ENCODE results near the gene EDEM2. TPM values are rescaled to one million over a fixed set of nuclear protein-coding genes. Genes with fewer than 3 reads are reported as not detected.
"Not testable (repeated sequence)": the region's sequence is repeated elsewhere in the genome, so short reads cannot be mapped to it uniquely, and the experiment has no call there.

Gene EDEM2
- total RNA-seq, 4 donors from 2014 or later: 11.8 to 18.0 (median 13.2) TPM

DNA sequence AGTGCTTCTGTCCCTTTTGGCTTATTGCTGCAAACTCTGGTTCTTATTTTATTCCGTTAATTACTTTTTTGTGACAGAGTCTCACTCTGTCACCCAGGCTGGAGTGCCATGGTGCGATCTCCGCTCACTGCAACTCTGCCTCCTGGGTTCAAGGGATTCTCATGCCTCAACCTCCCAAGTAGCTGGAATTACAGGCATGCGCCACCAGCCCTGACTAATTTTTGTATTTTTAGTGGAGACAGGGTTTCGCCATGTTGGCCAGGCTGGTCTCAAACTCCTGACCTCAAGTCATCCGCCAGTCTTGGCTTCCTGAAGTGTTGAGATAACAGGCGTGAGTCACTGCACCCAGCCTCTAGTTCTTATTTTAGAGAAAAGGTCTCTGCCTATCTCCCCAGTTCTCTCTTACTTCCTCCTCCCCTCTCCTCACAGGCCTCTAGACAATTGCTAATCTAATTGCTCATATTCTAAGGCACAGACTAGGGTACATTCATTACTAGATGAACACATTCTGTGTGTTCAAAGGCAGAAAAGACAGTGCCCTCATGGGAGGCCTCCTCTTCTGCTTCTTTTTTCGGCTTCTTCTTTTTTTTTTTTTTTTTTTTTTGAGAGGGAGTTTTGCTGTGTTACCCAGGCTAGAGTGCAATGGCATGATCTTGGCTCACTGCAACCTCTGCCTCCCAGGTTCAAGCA lies 27.0 kb downstream of the EDEM2 start:
- Histone ChIP-seq H3K9me3 (no peaks in the 10 kb centered on the region), H3K27ac (no peak overlapping the region), H3K27me3 (no peaks in the 10 kb centered on the region), H3K4me1 (no peaks in the 10 kb centered on the region), H3K36me3 (peaks cover 93% of the 10 kb centered on the region), H3K4me3 (no peak overlapping the region)
- DNase-seq (ENCODE audit: low spot score in 2 of 2): no peak
- TF ChIP-seq EP300 (IDR thresholded peaks at IDR 0.05) (no peak), POLR2AphosphoS5 (IDR thresholded peaks at IDR 0.05) (no peak), POLR2A (IDR thresholded peaks at IDR 0.05) (no peak)
- TF ChIP-seq, protein P1, sequence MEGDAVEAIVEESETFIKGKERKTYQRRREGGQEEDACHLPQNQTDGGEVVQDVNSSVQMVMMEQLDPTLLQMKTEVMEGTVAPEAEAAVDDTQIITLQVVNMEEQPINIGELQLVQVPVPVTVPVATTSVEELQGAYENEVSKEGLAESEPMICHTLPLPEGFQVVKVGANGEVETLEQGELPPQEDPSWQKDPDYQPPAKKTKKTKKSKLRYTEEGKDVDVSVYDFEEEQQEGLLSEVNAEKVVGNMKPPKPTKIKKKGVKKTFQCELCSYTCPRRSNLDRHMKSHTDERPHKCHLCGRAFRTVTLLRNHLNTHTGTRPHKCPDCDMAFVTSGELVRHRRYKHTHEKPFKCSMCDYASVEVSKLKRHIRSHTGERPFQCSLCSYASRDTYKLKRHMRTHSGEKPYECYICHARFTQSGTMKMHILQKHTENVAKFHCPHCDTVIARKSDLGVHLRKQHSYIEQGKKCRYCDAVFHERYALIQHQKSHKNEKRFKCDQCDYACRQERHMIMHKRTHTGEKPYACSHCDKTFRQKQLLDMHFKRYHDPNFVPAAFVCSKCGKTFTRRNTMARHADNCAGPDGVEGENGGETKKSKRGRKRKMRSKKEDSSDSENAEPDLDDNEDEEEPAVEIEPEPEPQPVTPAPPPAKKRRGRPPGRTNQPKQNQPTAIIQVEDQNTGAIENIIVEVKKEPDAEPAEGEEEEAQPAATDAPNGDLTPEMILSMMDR (IDR thresholded peaks at IDR 0.05): no peak
- 85% methylated on average over 8 of the region's 8 CpGs for WGBS

DNA sequence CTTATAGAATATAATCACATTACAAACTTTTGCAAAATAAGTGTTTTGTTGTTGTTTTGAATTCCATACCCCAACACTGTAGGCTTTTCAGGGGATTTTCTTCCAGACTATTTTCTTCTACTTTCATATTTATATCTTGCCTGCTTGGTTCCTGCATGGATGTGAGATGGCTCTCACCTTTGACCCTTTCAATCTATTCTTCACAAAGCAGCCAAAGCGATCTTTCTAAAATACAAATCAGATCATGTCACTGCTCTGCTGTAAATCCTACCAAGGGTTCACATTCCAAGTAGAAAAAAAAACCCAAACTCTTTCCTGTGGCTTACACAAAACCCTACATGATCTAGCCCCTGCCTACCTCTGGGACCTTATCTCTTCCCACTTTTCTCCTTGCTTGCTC lies 29.5 kb downstream of the EDEM2 start:
- WGBS: 85% methylated on average over 1 of the region's 1 CpG
- no peaks in the 10 kb centered on the region for H3K9me3 ChIP-seq
- H3K27me3 ChIP-seq: no peaks in the 10 kb centered on the region
- no peak for DNase-seq (ENCODE audit: low spot score in 2 of 2)
- H3K4me3 ChIP-seq: no peak overlapping the region
- peaks cover 90% of the 10 kb centered on the region for H3K36me3 ChIP-seq
- TF ChIP-seq EP300 (IDR thresholded peaks at IDR 0.05) (no peak), POLR2A (IDR thresholded peaks at IDR 0.05) (no peak), POLR2AphosphoS5 (IDR thresholded peaks at IDR 0.05) (no peak)
- TF ChIP-seq, protein P1 (IDR thresholded peaks at IDR 0.05): no peak
- H3K27ac ChIP-seq: peak overlapping the region; percentile 34
- H3K4me1 ChIP-seq: no peaks in the 10 kb centered on the region

DNA sequence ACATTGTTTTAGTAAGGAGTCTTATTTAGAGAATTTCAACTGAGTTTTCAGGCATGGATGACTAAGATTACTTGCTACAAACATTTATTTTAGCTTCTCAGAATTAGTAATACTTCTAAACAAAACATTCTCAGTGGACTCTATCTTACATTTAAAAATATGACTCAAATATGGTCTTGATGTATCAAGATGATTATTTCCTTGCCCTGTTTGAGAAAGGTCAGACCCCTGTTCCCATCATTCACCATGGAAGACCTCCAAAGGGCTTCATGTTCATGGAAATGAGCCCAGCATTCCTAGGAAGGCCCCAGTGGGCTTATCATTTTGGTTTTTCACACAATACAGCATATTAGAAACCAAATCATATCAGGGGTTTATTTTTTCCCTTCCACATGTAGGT lies 29.9 kb downstream of the EDEM2 start:
- H3K36me3 ChIP-seq: peaks cover 86% of the 10 kb centered on the region
- TF ChIP-seq, protein P1 (IDR thresholded peaks at IDR 0.05): no peak
- TF ChIP-seq POLR2A (IDR thresholded peaks at IDR 0.05) (no peak), POLR2AphosphoS5 (IDR thresholded peaks at IDR 0.05) (no peak), EP300 (IDR thresholded peaks at IDR 0.05) (no peak)
- H3K9me3 ChIP-seq: no peaks in the 10 kb centered on the region
- no peak overlapping the region for H3K27ac ChIP-seq
- no peaks in the 10 kb centered on the region for H3K4me1 ChIP-seq
- no peak for DNase-seq (ENCODE audit: low spot score in 2 of 2)
- H3K27me3 ChIP-seq: no peaks in the 10 kb centered on the region
- H3K4me3 ChIP-seq: no peak overlapping the region

DNA sequence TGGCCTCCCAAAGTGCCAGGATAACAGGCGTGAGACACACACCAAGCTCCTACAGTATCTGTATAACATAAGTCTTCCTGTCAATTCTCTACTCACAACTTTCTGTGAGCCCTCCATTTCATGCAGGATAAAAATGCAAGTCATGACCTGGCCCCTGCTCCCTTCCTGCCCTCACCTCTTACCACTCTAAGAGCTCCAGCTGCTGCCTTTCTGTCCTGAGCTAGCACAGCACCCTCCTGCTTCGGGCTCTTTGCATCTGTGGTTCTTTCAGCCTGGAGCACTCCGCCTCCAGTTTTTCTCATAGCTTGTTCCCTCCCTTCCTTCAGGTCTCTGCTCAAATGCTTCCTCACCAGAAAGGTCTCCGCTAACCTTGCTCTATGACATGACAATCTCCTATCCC lies 30.9 kb downstream of the EDEM2 start:
- TF ChIP-seq POLR2AphosphoS5 (IDR thresholded peaks at IDR 0.05) (no peak), POLR2A (IDR thresholded peaks at IDR 0.05) (no peak), EP300 (IDR thresholded peaks at IDR 0.05) (no peak)
- TF ChIP-seq, protein P1 (IDR thresholded peaks at IDR 0.05): no peak
- H3K9me3 ChIP-seq: no peaks in the 10 kb centered on the region
- no peaks in the 10 kb centered on the region for H3K27me3 ChIP-seq
- H3K36me3 ChIP-seq: peaks cover 76% of the 10 kb centered on the region
- no peak for DNase-seq (ENCODE audit: low spot score in 2 of 2)
- no peaks in the 10 kb centered on the region for H3K4me1 ChIP-seq
- H3K4me3 ChIP-seq: no peak overlapping the region
- WGBS: 83% methylated on average over 4 of the region's 4 CpGs
- no peak overlapping the region for H3K27ac ChIP-seq

DNA sequence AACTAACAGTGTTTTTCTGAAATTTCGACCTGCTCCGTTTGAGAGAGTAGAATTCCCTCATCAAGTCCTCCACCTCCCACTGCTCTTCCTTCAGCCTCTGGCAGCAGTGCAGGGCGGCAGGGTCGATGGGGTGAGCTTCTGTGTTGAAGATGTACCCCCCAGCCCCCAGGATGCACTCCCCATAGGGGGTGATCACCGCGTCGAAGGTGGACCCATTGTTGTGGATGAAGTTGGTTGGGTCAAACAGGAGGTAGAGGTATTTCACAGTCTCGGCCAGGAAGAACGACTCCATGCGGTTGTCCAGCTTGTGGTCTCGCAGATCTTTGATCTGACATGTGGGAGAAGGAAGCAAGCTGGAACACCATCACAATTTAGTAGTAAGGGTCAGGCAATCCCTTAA lies 31.5 kb downstream of the EDEM2 start:
- no peaks in the 10 kb centered on the region for H3K9me3 ChIP-seq
- no peaks in the 10 kb centered on the region for H3K4me1 ChIP-seq
- no peak overlapping the region for H3K4me3 ChIP-seq
- H3K36me3 ChIP-seq: peaks cover 70% of the 10 kb centered on the region
- TF ChIP-seq, protein P1 (IDR thresholded peaks at IDR 0.05): no peak
- TF ChIP-seq POLR2AphosphoS5 (IDR thresholded peaks at IDR 0.05) (no peak), EP300 (IDR thresholded peaks at IDR 0.05) (no peak), POLR2A (IDR thresholded peaks at IDR 0.05) (no peak)
- H3K27me3 ChIP-seq: no peaks in the 10 kb centered on the region
- WGBS: 91% methylated on average over 11 of the region's 11 CpGs
- no peak for DNase-seq (ENCODE audit: low spot score in 2 of 2)
- no peak overlapping the region for H3K27ac ChIP-seq

DNA sequence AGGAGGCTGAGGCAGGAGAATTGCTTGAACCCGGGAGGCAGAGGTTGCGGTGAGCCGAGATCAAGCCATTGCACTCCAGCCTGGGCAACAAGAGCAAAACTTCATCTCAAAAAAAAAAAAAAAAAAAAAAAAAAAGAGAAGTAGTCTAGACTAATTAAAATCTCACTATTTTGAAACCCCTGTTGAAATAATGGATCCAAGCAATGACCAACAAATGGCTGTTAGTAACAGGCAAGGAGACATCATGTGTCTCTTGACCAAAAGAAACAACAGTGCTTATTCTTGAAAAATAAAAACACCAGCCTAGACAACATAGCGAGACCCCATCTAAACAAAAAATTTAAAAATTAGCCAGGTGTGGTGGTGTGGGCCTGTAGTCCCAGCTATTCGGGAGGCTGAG lies 34.9 kb downstream of the EDEM2 start:
- not testable (repeated sequence) for H3K4me1 ChIP-seq; DNase-seq (ENCODE audit: low spot score in 2 of 2); H3K27me3 ChIP-seq; H3K27ac ChIP-seq; H3K4me3 ChIP-seq; H3K9me3 ChIP-seq
- H3K36me3 ChIP-seq: peaks cover 37% of the 10 kb centered on the region
- 96% methylated on average over 5 of the region's 5 CpGs for WGBS
